IMR-90 (cell line): Measurements from ENCODE around the gene CNNM1. TPM values are rescaled to one million over a fixed set of nuclear protein-coding genes. Genes with fewer than 3 reads are reported as not detected.

Source experiments
- ATAC-seq: fragments of 200-7000 bp; cut with Tn5 transposase; 2 replicates; pipeline ENCODE4 v1.9.1; 2020; ENCODE audit warnings: low read depth, mild to moderate bottlenecking, moderate library complexity
- BruUV-seq: library from RNA; stranded (reverse); fragments of 400-500 nt; replicated peaks from 2 replicates; lab custom pipeline; 2021; lab: Mats Ljungman, UMichigan
- CTCF ChIA-PET: fragments of 300-600 bp; formaldehyde crosslinking; extraction: SDS; loops from one replicate; lab custom pipeline; 2021; ENCODE audit warnings: antibody characterized with exemption; lab: Yijun Ruan, JAX
- POLR2A ChIA-PET: fragments of 300-600 bp; sonication (Branson Sonifier 250); formaldehyde crosslinking; loops from one replicate; lab custom pipeline; 2022; ENCODE audit warnings: antibody characterized with exemption; ENCODE audit not compliant: unreplicated experiment; lab: Charles Lee
- DNase-seq: peaks from one replicate; pipeline ENCODE4 v3.0.0; 2013
- H2AFZ ChIP-seq: replicated peaks from 2 replicates; pipeline ENCODE3; 2013; ENCODE audit warnings: low read length, mild to moderate bottlenecking; ENCODE audit not compliant: poor library complexity
- H2AK5ac ChIP-seq: 2 replicates; pipeline ENCODE4 v1.6.1; 2013; ENCODE audit warnings: low read depth, low read length, inconsistent platforms
- H2AK9ac ChIP-seq: replicated peaks from 2 replicates; pipeline ENCODE3; 2013; ENCODE audit warnings: mild to moderate bottlenecking, low read depth, low read length, moderate library complexity; ENCODE audit not compliant: poor library complexity
- H2BK120ac ChIP-seq: 2 replicates; pipeline ENCODE4 v1.6.1; 2013; ENCODE audit warnings: low read depth, low read length, inconsistent platforms
- H2BK15ac ChIP-seq: 3 replicates; pipeline ENCODE4 v1.6.1; 2013; ENCODE audit warnings: low read depth, low read length, inconsistent platforms
- H2BK20ac ChIP-seq: 2 replicates; pipeline ENCODE4 v1.6.1; 2013; ENCODE audit warnings: low read depth, mild to moderate bottlenecking, inconsistent platforms, low read length, moderate library complexity
- H2BK5ac ChIP-seq: 2 replicates; pipeline ENCODE4 v1.6.1; 2013; ENCODE audit warnings: mild to moderate bottlenecking, low read depth, low read length, inconsistent platforms; ENCODE audit not compliant: poor library complexity, severe bottlenecking
- H3K14ac ChIP-seq: replicated peaks from 2 replicates; pipeline ENCODE4 v1.6.1; 2013; ENCODE audit warnings: low read depth, low read length, inconsistent platforms
- H3K18ac ChIP-seq: 2 replicates; pipeline ENCODE4 v1.6.1; 2013; ENCODE audit warnings: low read depth, low read length, control low read depth
- H3K23ac ChIP-seq: 2 replicates; pipeline ENCODE4 v1.6.1; 2013; ENCODE audit warnings: low read depth, low read length, inconsistent platforms
- H3K27ac ChIP-seq: 2 replicates; pipeline ENCODE4 v1.5.1; 2013; ENCODE audit warnings: mild to moderate bottlenecking, control low read depth, low read length; ENCODE audit not compliant: insufficient read depth
- H3K27me3 ChIP-seq: 2 replicates; pipeline ENCODE4 v1.6.1; 2013; ENCODE audit warnings: low read length; ENCODE audit not compliant: control insufficient read depth, insufficient read depth
- H3K36me3 ChIP-seq: 2 replicates; pipeline ENCODE4 v1.6.1; 2013; ENCODE audit warnings: low read length, mixed read lengths; ENCODE audit not compliant: control insufficient read depth, insufficient read depth
- H3K4ac ChIP-seq: 2 replicates; pipeline ENCODE4 v1.6.1; 2013; ENCODE audit warnings: low read depth, low read length, inconsistent platforms
- H3K4me1 ChIP-seq: 2 replicates; pipeline ENCODE4 v1.6.1; 2013; ENCODE audit warnings: low read length, mixed read lengths; ENCODE audit not compliant: control insufficient read depth, insufficient read depth
- H3K4me2 ChIP-seq: 2 replicates; pipeline ENCODE4 v1.6.1; 2013; ENCODE audit warnings: low read depth, mild to moderate bottlenecking, control low read depth, low read length, moderate library complexity
- H3K4me3 ChIP-seq: 2 replicates; pipeline ENCODE4 v1.5.1; 2013; ENCODE audit warnings: low read depth, mild to moderate bottlenecking, control low read depth, low read length, moderate library complexity; ENCODE audit not compliant: insufficient read depth
- H3K56ac ChIP-seq: 2 replicates; pipeline ENCODE4 v1.6.1; 2013; ENCODE audit warnings: low read length, inconsistent platforms; ENCODE audit not compliant: insufficient read depth; ENCODE audit errors: extremely low read depth
- H3K79me1 ChIP-seq, 2 experiments: 2 replicates each; pipeline ENCODE4 v1.6.1; 2013; ENCODE audit warnings: low read length in 2 of 2, inconsistent platforms in 1 of 2, low read depth in 1 of 2
- H3K9ac ChIP-seq: 2 replicates; pipeline ENCODE4 v1.6.1; 2013; ENCODE audit warnings: low read depth, low read length, control low read depth
- H3K9me1 ChIP-seq: 2 replicates; pipeline ENCODE4 v1.6.1; 2013; ENCODE audit warnings: low read length, inconsistent platforms; ENCODE audit not compliant: insufficient read depth
- H3K9me3 ChIP-seq: 2 replicates; pipeline ENCODE4 v1.6.1; 2013; ENCODE audit warnings: low read length; ENCODE audit not compliant: control insufficient read depth, insufficient read depth
- H4K20me1 ChIP-seq: 2 replicates; pipeline ENCODE4 v1.6.1; 2013; ENCODE audit warnings: low read length, inconsistent platforms; ENCODE audit not compliant: insufficient read depth
- H4K5ac ChIP-seq: 2 replicates; pipeline ENCODE4 v1.6.1; 2013; ENCODE audit warnings: mild to moderate bottlenecking, low read depth, low read length, control low read depth
- H4K8ac ChIP-seq, 2 experiments: 2 replicates each; pipeline ENCODE4 v1.6.1; 2013; ENCODE audit warnings: low read depth in 2 of 2, low read length in 2 of 2, control low read depth in 1 of 2, inconsistent platforms in 1 of 2
- H4K91ac ChIP-seq: 2 replicates; pipeline ENCODE4 v1.6.1; 2013; ENCODE audit warnings: low read depth, low read length, inconsistent platforms; ENCODE audit not compliant: insufficient read depth
- MAFK ChIP-seq: IDR thresholded peaks from 2 replicates; pipeline ENCODE4 v1.6.1; 2012; ENCODE audit warnings: low read depth, low read length, improper control_type of control experiment
- NFE2L2 ChIP-seq: fragments of 150-350 bp; IDR thresholded peaks from 2 replicates; pipeline ENCODE4 v1.6.1; 2016; ENCODE audit warnings: low read depth, mild to moderate bottlenecking, low read length
- WGBS, 2 experiments: methylation state at CpG; one replicate each; pipeline versions ENCODE4 v1.1.5 to v1.1.7; 2013; ENCODE audit warnings: missing lambda C conversion rate in 2 of 2; ENCODE audit not compliant: insufficient read length in 1 of 2; ENCODE audit errors: extremely low coverage in 2 of 2; 5-methylcytosine and 5-hydroxymethylcytosine counted together
- dilution Hi-C: fragments of 300-500 bp; cut with HindIII; formaldehyde crosslinking; loops from one replicate; pipeline ENCODE4 v1.14.3; 2018; ENCODE audit warnings: low sequenced_read_pairs; ENCODE audit not compliant: unreplicated experiment
- in situ Hi-C: fragments of 300-500 bp; cut with MboI; formaldehyde crosslinking; loops from 3 replicates; pipeline ENCODE4 v1.14.3; 2019; ENCODE audit warnings: low sequenced_read_pairs, inconsistent platforms, mixed read lengths
- intact Hi-C: fragments of 100-400 bp; cut with micrococcal nuclease; formaldehyde crosslinking; loops from 2 replicates; pipeline ENCODE4 v1.10.0; 2022
- polyA plus RNA-seq, 3 experiments: library from polyadenylated mRNA; depleted of rRNA; stranded (reverse); fragments of >200 nt; gene quantifications; 2 replicates each; pipeline ENCODE4 v1.2.3, GENCODE V29; 2012; ENCODE audit warnings: low replicate concordance in 1 of 3
- total RNA-seq: library from RNA; depleted of rRNA; stranded (reverse); fragments of >200 nt; gene quantifications from 2 replicates; pipeline ENCODE4 v1.2.3, GENCODE V29; 2012

The CNNM1 gene
- total and polyA plus RNA-seq, 2 of the 4 experiments (the other 2 are of a cell fraction): 0.18 to 0.39 TPM

DNA sequence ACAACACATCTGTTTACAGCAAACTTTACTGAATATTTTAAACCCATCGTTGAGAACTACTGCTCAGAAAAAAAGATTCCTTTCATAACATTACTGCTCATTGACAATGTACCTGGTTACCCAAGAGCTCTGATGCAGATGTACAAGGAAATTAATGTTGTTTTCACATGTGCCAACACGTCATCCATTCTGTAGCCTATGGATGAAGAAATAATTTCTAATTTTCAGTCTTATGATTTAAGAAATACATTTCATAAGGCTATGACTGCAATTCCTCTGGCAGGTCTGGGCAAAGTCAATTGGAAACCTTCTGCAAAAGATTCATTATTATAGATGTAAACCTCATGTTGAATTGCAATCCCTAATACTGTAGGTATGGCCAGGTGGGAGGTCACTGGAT is 16.7 kb upstream of the CNNM1 start:
- Histone ChIP-seq H2BK20ac (no peak overlapping the region), H2AK9ac (no peak overlapping the region), H3K36me3 (no peaks in the 10 kb centered on the region), H3K4me2 (no peak overlapping the region), H3K14ac (no peak overlapping the region), H4K5ac (no peak overlapping the region), H3K4me3 (no peak overlapping the region), H3K27ac (no peak overlapping the region), H4K20me1 (no peaks in the 10 kb centered on the region), H3K4me1 (no peaks in the 10 kb centered on the region), H3K79me1 (no peaks in the 10 kb centered on the region), H3K18ac (no peak overlapping the region), H2BK120ac (no peak overlapping the region), H4K91ac (no peak overlapping the region), H3K9me3 (no peaks in the 10 kb centered on the region), H3K4ac (no peak overlapping the region), H3K23ac (no peak overlapping the region), H3K9ac (no peak overlapping the region), H3K56ac (no peak overlapping the region), H4K8ac (no peak overlapping the region), H2BK5ac (no peak overlapping the region), H3K27me3 (no peaks in the 10 kb centered on the region), H2AK5ac (no peak overlapping the region), H3K9me1 (no peaks in the 10 kb centered on the region), H2BK15ac (no peak overlapping the region), H2AFZ (no peak overlapping the region)
- in situ Hi-C loops: no loop called here
- TF ChIP-seq MAFK (no peak), NFE2L2 (no peak)
- intact Hi-C loops: no loop called here
- DNase-seq (no peak), ATAC-seq (no peak)
- BruUV-seq: no TSS peak
- dilution Hi-C loops: no loop called here
- no CpG with 5 or more reads among the region's 2 CpGs for WGBS, 2 experiments
- ChIA-PET POLR2A (no interaction called here), CTCF (no interaction called here)
